ENCODE measurements around the gene EXD3. TPM values are rescaled to one million over a fixed set of nuclear protein-coding genes. Genes with fewer than 3 reads are reported as not detected.

The EXD3 gene
- total and polyA plus RNA-seq, 2 of the 13 experiments (the other 11 are each of a cell fraction or from before 2014, with no cell fraction given): 2.7 to 4.8 TPM

GRCh38 chr9:137436761-137437600 lies 14.0 kb upstream of the EXD3 start:
- intact Hi-C loops (cut with micrococcal nuclease; ENCODE audit: unreplicated experiment) (no loop called here), in situ Hi-C loops (cut with HindIII; ENCODE audit: extremely low pct_ligation_motif_present, low pct_unique_long_range_greater_than_20kb) (no loop called here)
- Histone ChIP-seq H3K36me3 (replicated peaks in 1 of 2; ENCODE audit: control insufficient read depth in 1 of 2, insufficient read depth in 2 of 2, low read length in 2 of 2) (no peaks in the 10 kb centered on the region), H3K27ac (ENCODE audit: extremely low read length, insufficient read depth, low read length) (no peak overlapping the region), H3K9me3 (ENCODE audit: low read length) (no peaks in the 10 kb centered on the region), H3K27me3 (ENCODE audit: control insufficient read depth in 1 of 2, insufficient read depth in 2 of 2, low read length in 2 of 2) (peaks cover 11 to 35% of the 10 kb centered on the region in 2 experiments; a peak in 3 of 5 replicates), H4K20me1 (ENCODE audit: insufficient read depth, low read length) (no peaks in the 10 kb centered on the region), H3K9ac (ENCODE audit: insufficient read depth, low read depth, low read length) (no peak overlapping the region), H3K4me1 (ENCODE audit: insufficient read depth, low read length) (peaks cover 24% of the 10 kb centered on the region), H3K4me2 (ENCODE audit: low read depth, low read length) (0 out of 2 replicates have a peak overlapping the region, but pooled peaks have one; percentile 68), H3K79me2 (ENCODE audit: insufficient read depth, low read length) (no peaks in the 10 kb centered on the region), H3K4me3 (replicated peaks in 1 of 3; ENCODE audit: insufficient read depth in 1 of 3, low read depth in 2 of 3, low read length in 3 of 3) (0 out of 6 replicates have a peak overlapping the region, but pooled peaks of 1 of the 3 experiments have one; percentile 59), H2AFZ (ENCODE audit: low read length) (no peak overlapping the region)
- ATAC-seq (no peak), DNase-seq (ENCODE audit: low spot score) (no peak), FAIRE-seq (no peak)
- POLR2A ChIA-PET: no interaction called here
- WGBS (ENCODE audit: low lambda C conversion rate): 68% methylated on average over 5 of the region's 24 CpGs
- CTCF ChIA-PET (ENCODE audit: low intra/inter-chr PET ratio, low total read pairs): no interaction called here
- BruUV-seq (replicated peaks): no TSS peak
- peak; percentile 42 for TF ChIP-seq ZFP36 (IDR thresholded peaks at IDR 0.05; ENCODE audit: borderline replicate concordance, low read depth, low read length, partially characterized antibody)
- 0 out of 2 replicates have a peak, but pooled peaks have one; percentile 18 for TF ChIP-seq KDM2A (CRISPR knock-in tag; IDR thresholded peaks at IDR 0.05; ENCODE audit: borderline replicate concordance, low read depth)
- no peak for TF ChIP-seq HBP1 (CRISPR knock-in tag; IDR thresholded peaks at IDR 0.05; ENCODE audit: low read depth)
- no peak for TF ChIP-seq ZNF781 (CRISPR knock-in tag; IDR thresholded peaks at IDR 0.05; ENCODE audit: borderline replicate concordance, not compliant biosample characterization)
- no peak for TF ChIP-seq ZFP90 (CRISPR knock-in tag; IDR thresholded peaks at IDR 0.05; ENCODE audit: borderline replicate concordance)
- no peak for TF ChIP-seq NR2C2 (CRISPR knock-in tag; IDR thresholded peaks at IDR 0.05; ENCODE audit: borderline replicate concordance)
- TF ChIP-seq HCFC1 (IDR thresholded peaks at IDR 0.05; ENCODE audit: low read depth, low read length): no peak
- TF ChIP-seq ZBTB26 (CRISPR knock-in tag; IDR thresholded peaks at IDR 0.05; ENCODE audit: borderline replicate concordance): no peak
- TF ChIP-seq AGO1 (IDR thresholded peaks at IDR 0.05; ENCODE audit: low read depth, low read length, poor library complexity, severe bottlenecking): peak; percentile 29
